ENCODE measurements around the gene ZNF516. TPM values are rescaled to one million over a fixed set of nuclear protein-coding genes. Genes with fewer than 3 reads are reported as not detected.

The ZNF516 gene
- total RNA-seq, 1 experiment from 2014 or later = 17.4 TPM

DNA sequence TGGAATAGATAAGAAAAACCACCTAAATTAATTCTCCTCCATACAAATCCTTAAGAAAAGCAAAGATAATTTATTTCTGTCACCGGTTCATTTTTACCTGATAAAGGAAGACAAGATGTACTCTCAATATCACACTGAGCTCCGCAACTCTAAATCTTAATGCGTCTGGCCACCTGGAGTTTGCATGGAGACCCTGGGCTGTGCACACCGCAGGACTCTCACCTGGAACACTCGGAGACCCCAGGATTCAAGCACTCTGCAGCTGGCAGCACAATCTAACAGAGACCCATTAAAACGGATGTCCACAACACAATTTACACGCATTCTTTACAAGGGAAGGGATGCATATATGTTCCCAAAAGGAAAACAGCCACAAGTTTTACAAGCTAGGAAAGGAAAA is 72.2 kb downstream of the ZNF516 start:
- H3K4me3 ChIP-seq = no peak overlapping the region
- no peak overlapping the region for H3K27ac ChIP-seq
- H3K4me1 ChIP-seq (replicated peaks) = 0 out of 2 replicates have a peak, but pooled peaks cover 3% of the 10 kb centered on the region
- H3K27me3 ChIP-seq (replicated peaks) = no peaks in the 10 kb centered on the region
- peaks cover 10% of the 10 kb centered on the region for H3K36me3 ChIP-seq
- H3K9me3 ChIP-seq (replicated peaks) = no peaks in the 10 kb centered on the region
- DNase-seq (ENCODE audit: low read depth in 1 of 2, low spot score in 2 of 2) = no peak

DNA sequence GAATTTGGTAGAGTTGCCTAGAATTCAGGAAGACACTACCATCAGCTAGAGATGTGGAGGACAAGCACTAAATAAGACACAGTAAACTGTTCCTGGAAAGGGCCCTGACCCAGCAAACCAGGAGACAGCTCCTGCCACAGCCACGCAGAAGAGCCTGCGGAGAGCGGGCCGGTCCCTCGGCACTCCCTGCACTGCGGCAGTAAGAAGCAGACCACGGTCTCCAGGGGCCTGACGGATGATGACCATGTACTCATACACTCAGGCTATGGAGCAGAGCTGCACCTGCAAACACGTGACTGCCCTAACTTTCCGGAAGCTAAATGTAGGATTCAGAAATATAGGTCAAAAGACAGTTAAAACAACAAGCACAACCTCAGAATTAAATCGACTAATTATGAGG is 72.9 kb downstream of the ZNF516 start:
- no peak overlapping the region for H3K4me3 ChIP-seq
- H3K9me3 ChIP-seq (replicated peaks) = no peaks in the 10 kb centered on the region
- no peaks in the 10 kb centered on the region for H3K27me3 ChIP-seq (replicated peaks)
- H3K4me1 ChIP-seq (replicated peaks) = 0 out of 2 replicates have a peak, but pooled peaks cover 3% of the 10 kb centered on the region
- no peak for DNase-seq (ENCODE audit: low read depth in 1 of 2, low spot score in 2 of 2)
- no peak overlapping the region for H3K27ac ChIP-seq
- peaks cover 10% of the 10 kb centered on the region for H3K36me3 ChIP-seq

- Histone ChIP-seq H3K36me3 (peaks cover 10% of the 10 kb centered on the region), H3K4me1 (replicated peaks) (0 out of 2 replicates have a peak, but pooled peaks cover 3% of the 10 kb centered on the region), H3K9me3 (replicated peaks) (no peaks in the 10 kb centered on the region), H3K27ac (no peak overlapping the region), H3K4me3 (no peak overlapping the region), H3K27me3 (replicated peaks) (no peaks in the 10 kb centered on the region)
- no peak for DNase-seq (ENCODE audit: low read depth in 1 of 2, low spot score in 2 of 2)
Observed at GRCh38 chr18:76421685-76422078, 73.4 kb downstream of the ZNF516 start.

DNA sequence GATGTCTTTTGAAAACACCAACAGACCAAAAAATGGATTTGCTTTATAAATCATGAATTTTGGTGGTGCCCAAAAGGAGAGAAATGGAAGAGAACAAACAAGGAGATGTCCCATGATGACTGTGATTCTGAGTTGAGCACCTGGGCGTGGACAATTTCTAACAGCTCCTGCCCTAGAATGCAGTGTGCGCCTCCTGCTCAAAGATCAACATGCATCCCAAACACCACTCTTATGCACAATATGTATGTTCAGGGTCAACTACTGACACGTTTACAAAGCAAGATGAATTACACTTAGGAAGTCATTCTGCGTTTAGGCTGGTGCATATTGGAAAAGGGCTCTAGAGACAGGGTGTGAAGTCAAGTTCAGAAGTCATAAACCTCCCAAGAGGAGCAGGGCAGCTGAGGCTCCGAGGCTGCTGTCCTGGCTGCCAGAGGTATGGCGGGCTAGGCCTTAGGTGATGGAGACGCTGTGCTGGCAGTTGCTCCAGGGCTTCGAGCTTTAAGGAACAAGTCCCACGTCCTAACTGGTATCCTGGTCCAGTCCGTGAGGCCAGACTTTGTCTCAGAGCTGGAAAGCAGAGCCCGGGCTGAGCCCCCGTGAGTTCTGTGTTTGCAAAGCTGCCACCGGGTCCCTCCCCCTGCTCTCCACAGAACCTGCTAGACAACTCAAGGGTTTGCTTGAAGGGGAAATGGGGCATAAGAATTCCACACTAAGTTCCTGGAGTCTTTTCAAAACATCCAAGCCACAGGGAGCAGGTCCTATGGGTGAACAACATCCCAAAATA is 74.0 kb downstream of the ZNF516 start:
- DNase-seq (ENCODE audit: low read depth in 1 of 2, low spot score in 2 of 2) = no peak
- Histone ChIP-seq H3K36me3 (peaks cover 10% of the 10 kb centered on the region), H3K27ac (no peak overlapping the region), H3K4me3 (no peak overlapping the region), H3K27me3 (replicated peaks) (no peaks in the 10 kb centered on the region), H3K9me3 (replicated peaks) (no peaks in the 10 kb centered on the region), H3K4me1 (replicated peaks) (0 out of 2 replicates have a peak, but pooled peaks cover 3% of the 10 kb centered on the region)

- DNase-seq (ENCODE audit: low read depth in 1 of 2, low spot score in 2 of 2) = no peak
- H3K27ac ChIP-seq = no peak overlapping the region
- 0 out of 2 replicates have a peak, but pooled peaks cover 3% of the 10 kb centered on the region for H3K4me1 ChIP-seq (replicated peaks)
Observed at GRCh38 chr18:76419811-76420210, 75.2 kb downstream of the ZNF516 start.

GRCh38 chr18:76416911-76417310 is 78.1 kb downstream of the ZNF516 start:
- Histone ChIP-seq H3K4me1 (replicated peaks) (peaks cover 28% of the 10 kb centered on the region), H3K9me3 (replicated peaks) (no peaks in the 10 kb centered on the region), H3K27me3 (replicated peaks) (no peaks in the 10 kb centered on the region), H3K27ac (no peak overlapping the region), H3K4me3 (no peak overlapping the region), H3K36me3 (peaks cover 10% of the 10 kb centered on the region)
- DNase-seq (ENCODE audit: low read depth in 1 of 2, low spot score in 2 of 2) = no peak

More at GRCh38 chr18:76419811-76420210, 75.2 kb downstream of the ZNF516 start:
- H3K4me3 ChIP-seq = no peak overlapping the region
- H3K36me3 ChIP-seq = peaks cover 10% of the 10 kb centered on the region
- H3K27me3 ChIP-seq (replicated peaks) = no peaks in the 10 kb centered on the region
- no peaks in the 10 kb centered on the region for H3K9me3 ChIP-seq (replicated peaks)

DNA sequence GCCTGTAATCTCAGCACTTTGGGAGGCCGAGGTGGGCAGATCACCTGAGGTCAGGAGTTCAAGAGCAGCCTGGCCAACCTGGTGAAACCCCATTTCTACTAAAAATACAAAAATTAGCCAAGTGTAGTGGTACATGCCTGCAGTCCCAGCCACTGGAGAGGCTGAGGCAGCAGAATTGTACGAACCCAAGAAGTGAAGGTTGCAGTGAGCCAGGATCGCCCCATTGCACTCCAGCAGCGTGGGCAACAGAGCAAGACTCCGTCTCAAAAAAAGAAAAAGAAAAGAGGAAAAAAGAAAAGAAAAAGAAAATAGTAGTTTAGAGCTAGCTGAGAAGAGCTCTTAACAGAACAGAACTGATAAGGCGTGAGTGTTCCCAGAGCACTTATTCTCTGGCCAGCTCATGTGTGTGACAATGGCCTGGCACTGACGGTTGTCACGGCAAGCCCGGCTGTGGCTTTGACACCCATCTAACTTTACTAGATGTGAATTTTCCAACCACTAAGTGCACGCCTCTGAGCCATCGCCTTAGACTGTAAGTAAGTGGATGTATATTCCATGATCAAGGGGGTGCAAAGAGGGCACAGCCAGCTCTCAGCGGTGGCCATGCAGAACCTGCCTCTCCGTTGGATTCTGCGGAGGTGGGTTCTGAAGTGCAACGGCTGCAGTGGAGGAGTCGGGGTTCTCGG is 80.0 kb downstream of the ZNF516 start:
- Histone ChIP-seq H3K4me3 (no peak overlapping the region), H3K9me3 (replicated peaks) (no peaks in the 10 kb centered on the region), H3K27ac (no peak overlapping the region), H3K27me3 (replicated peaks) (no peaks in the 10 kb centered on the region), H3K36me3 (peaks cover 9% of the 10 kb centered on the region), H3K4me1 (replicated peaks) (peaks cover 46% of the 10 kb centered on the region)
- DNase-seq (ENCODE audit: low read depth in 1 of 2, low spot score in 2 of 2) = no peak

GRCh38 chr18:76412818-76413565 is 82.0 kb downstream of the ZNF516 start:
- Histone ChIP-seq H3K4me1 (replicated peaks) (peaks cover 45% of the 10 kb centered on the region), H3K9me3 (replicated peaks) (no peaks in the 10 kb centered on the region), H3K27me3 (replicated peaks) (no peaks in the 10 kb centered on the region), H3K4me3 (no peak overlapping the region), H3K36me3 (peaks cover 5% of the 10 kb centered on the region; the same call in 1 of the 2 replicates), H3K27ac (peak overlapping the region; percentile 87)
- peak; percentile 2 to 44 for DNase-seq (ENCODE audit: low read depth in 1 of 2, low spot score in 2 of 2)

DNA sequence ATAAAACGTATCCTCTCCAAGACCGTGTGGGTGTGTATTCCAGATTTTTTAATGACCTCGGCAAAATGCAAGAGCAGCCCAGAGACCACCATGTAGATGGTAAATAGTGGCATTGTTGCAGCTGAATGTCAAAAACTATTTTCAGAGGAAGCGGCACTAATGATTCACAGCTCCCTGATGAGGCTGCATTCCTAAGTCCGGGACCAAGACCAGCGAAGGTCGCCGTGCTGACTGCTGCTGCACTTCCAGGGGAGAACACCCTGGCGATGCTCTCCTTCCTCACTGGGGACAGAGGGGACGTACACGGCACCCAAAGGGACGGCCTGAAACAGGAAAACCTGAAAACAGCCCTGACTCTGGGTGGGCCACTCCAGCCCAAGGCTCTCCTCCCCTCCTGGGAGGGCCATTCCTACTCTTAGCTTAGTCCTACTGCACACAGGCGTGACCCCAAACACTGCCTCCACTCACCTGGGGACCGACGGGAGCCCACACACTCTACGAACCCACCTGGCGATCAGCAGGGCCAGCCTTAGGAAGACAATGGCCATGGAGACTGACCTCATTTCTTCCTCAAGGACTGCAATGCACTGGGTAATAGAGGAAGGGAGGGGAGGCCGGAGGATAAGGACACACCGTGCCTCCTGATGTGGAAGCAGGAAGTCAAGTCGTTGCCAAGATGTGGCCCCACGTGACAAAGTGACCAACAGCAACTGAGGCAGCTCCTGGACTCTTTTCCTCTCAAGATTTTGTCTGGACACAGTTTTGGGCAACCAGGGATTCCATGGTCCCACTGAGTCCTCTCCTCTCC is 82.8 kb downstream of the ZNF516 start:
- Histone ChIP-seq H3K36me3 (0 out of 2 replicates have a peak, but pooled peaks cover 4% of the 10 kb centered on the region), H3K4me3 (no peak overlapping the region), H3K4me1 (replicated peaks) (peaks cover 45% of the 10 kb centered on the region), H3K9me3 (replicated peaks) (no peaks in the 10 kb centered on the region), H3K27ac (peak overlapping the region; percentile 87), H3K27me3 (replicated peaks) (no peaks in the 10 kb centered on the region)
- DNase-seq (ENCODE audit: low read depth in 1 of 2, low spot score in 2 of 2) = peak; percentile 89

DNA sequence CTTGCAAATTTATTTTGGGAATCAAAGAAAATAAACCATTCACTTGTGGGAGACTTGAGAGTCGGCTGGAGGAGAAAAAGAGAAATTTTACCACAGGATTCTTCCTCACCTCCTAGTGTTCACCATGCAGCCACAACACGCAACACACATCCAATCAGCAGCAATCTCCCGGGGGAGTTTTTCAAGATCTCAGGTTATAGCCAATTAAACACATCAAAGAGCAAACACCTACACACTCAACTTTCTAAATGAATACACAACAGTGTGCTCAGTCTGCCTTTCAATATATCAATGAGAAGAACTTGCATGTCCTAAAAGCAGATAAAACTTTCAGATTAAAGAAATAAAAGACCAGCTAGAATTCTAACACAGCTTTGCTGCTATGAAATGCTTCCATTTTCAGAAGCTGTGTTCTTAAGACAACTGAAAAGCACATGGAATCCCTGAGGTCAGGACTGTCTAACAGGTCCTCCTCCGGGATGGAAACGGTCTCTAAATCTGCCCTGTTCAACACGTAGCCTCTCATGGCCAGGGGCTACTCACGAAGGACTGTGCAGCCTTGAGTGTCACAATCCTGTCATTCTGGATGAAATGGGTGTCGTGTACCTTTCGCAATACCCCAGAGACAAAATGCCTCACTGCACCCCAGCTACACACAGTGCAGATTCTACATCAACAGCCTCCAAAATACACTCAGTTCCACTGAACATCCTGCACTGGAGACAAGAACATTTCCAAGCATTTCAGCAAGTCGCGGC is 84.2 kb downstream of the ZNF516 start:
- DNase-seq (ENCODE audit: low read depth in 1 of 2, low spot score in 2 of 2) = peak in 1 of 2 experiments; percentile 27
- Histone ChIP-seq H3K9me3 (replicated peaks) (no peaks in the 10 kb centered on the region), H3K4me1 (replicated peaks) (peaks cover 45% of the 10 kb centered on the region), H3K27ac (peak overlapping the region; percentile 87), H3K4me3 (no peak overlapping the region), H3K27me3 (replicated peaks) (no peaks in the 10 kb centered on the region), H3K36me3 (0 out of 2 replicates have a peak, but pooled peaks cover 8% of the 10 kb centered on the region)

- DNase-seq (ENCODE audit: low read depth in 1 of 2, low spot score in 2 of 2) = no peak
- Histone ChIP-seq H3K27me3 (replicated peaks) (no peaks in the 10 kb centered on the region), H3K4me1 (replicated peaks) (peaks cover 45% of the 10 kb centered on the region), H3K4me3 (no peak overlapping the region), H3K9me3 (replicated peaks) (no peaks in the 10 kb centered on the region), H3K36me3 (peaks cover 8% of the 10 kb centered on the region; the same call in 1 of the 2 replicates), H3K27ac (no peak overlapping the region)
Observed at GRCh38 chr18:76410033-76410432, 85.0 kb downstream of the ZNF516 start.

DNA sequence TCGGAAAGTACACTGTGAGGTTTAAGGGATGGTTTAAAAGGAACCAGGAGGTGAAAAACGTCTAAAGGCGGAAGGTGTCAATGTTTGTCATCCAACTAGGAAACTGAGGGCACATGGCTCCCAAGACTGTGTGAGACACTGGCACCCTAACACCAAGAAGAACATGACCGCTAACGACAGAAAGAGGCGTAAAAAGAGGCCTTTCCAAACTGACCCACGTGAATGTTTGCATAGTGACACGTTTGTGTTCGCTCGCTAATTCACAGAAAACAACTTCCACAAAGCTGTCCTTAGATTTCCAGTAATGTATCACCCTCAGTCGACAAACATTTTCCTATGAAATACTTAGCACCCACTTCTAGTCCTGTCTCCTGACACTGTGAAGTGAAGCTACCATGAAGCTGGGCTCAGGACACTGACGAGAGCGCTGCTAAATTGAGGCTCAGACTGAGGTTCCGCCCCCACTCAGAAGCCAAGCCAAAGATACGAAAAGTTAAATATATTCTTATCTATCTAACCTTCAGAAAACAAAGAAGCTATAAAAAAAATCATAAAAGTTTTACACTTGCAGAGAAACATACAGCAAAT is 86.5 kb downstream of the ZNF516 start:
- H3K4me3 ChIP-seq = no peak overlapping the region

More for the DNA sequence above, 86.5 kb downstream of the ZNF516 start:
- no peaks in the 10 kb centered on the region for H3K9me3 ChIP-seq (replicated peaks)
- DNase-seq (ENCODE audit: low read depth in 1 of 2, low spot score in 2 of 2) = no peak
- H3K27ac ChIP-seq = no peak overlapping the region
- no peaks in the 10 kb centered on the region for H3K27me3 ChIP-seq (replicated peaks)
- peaks cover 36% of the 10 kb centered on the region for H3K4me1 ChIP-seq (replicated peaks)
- H3K36me3 ChIP-seq = peaks cover 14% of the 10 kb centered on the region

Data from SJSA1 (cell line).